HG03139 (cell line): ENCODE measurements around the gene AKAP12.
"Not testable (repeated sequence)": the region's sequence is repeated elsewhere in the genome, so short reads cannot be mapped to it uniquely, and the experiment has no call there.

Experiments
- ATAC-seq: cut with Tn5 transposase; IDR thresholded peaks from one replicate; pipeline ENCODE4 v1.9.1; 2021; ENCODE audit not compliant: unreplicated experiment

Gene AKAP12

GRCh38 chr6:151340219-151340978, 100.6 kb downstream of the AKAP12 start:
- ATAC-seq: no peak

GRCh38 chr6:151341476-151342195, 101.9 kb downstream of the AKAP12 start:
- ATAC-seq: no peak

- ATAC-seq: not testable (repeated sequence)
Measured at GRCh38 chr6:151342750-151343149, 103.0 kb downstream of the AKAP12 start.

GRCh38 chr6:151349651-151350270, 110.0 kb downstream of the AKAP12 start:
- no peak for ATAC-seq

- no peak for ATAC-seq
Measured at GRCh38 chr6:151350442-151351145, 110.8 kb downstream of the AKAP12 start.

GRCh38 chr6:151351146-151351700, 111.5 kb downstream of the AKAP12 start:
- no peak for ATAC-seq

GRCh38 chr6:151351731-151352130, 112.0 kb downstream of the AKAP12 start:
- ATAC-seq: no peak

GRCh38 chr6:151352410-151353396, 112.9 kb downstream of the AKAP12 start:
- ATAC-seq: no peak

GRCh38 chr6:151353795-151354194, 114.0 kb downstream of the AKAP12 start:
- ATAC-seq: no peak

GRCh38 chr6:151356983-151357382, 117.2 kb downstream of the AKAP12 start:
- ATAC-seq: not testable (repeated sequence)

- no peak for ATAC-seq
Measured at GRCh38 chr6:151357758-151358436, 118.1 kb downstream of the AKAP12 start.

- ATAC-seq: no peak
Measured at GRCh38 chr6:151358475-151358874, 118.7 kb downstream of the AKAP12 start.

GRCh38 chr6:151359486-151359885, 119.7 kb downstream of the AKAP12 start:
- no peak for ATAC-seq

GRCh38 chr6:151365233-151365632, 125.5 kb downstream of the AKAP12 start:
- no peak for ATAC-seq

- ATAC-seq: no peak
Measured at GRCh38 chr6:151370509-151371078, 130.8 kb downstream of the AKAP12 start.

GRCh38 chr6:151372164-151372563, 132.4 kb downstream of the AKAP12 start:
- no peak for ATAC-seq

- ATAC-seq: no peak
Measured at GRCh38 chr6:151374036-151374683, 134.4 kb downstream of the AKAP12 start.

- ATAC-seq: no peak
Measured at GRCh38 chr6:151375833-151376232, 136.1 kb downstream of the AKAP12 start.
